GM12878 (cell line): ENCODE data around the gene ETFBKMT. TPM values are rescaled to one million over a fixed set of nuclear protein-coding genes. Genes with fewer than 3 reads are reported as not detected.
"Not testable (repeated sequence)": the region's sequence is repeated elsewhere in the genome, so short reads cannot be mapped to it uniquely, and the experiment has no call there.

ENCODE experiments used
- ATAC-seq: fragments of 200-7000 bp; cut with Tn5 transposase; 3 replicates; pipeline ENCODE4 v1.9.1; 2020; ENCODE audit warnings: mild to moderate bottlenecking, moderate library complexity
- BruUV-seq: library from RNA; stranded (reverse); fragments of 400-500 nt; replicated peaks from 2 replicates; lab custom pipeline; 2021; lab: Mats Ljungman, UMichigan
- CTCF ChIA-PET: fragments of 300-600 bp; sonication (Branson Sonifier 250); formaldehyde crosslinking; extraction: SDS; loops from one replicate; lab custom pipeline; 2021; ENCODE audit warnings: inconsistent platforms; lab: Yijun Ruan, JAX
- POLR2A ChIA-PET: fragments of 350-600 bp; formaldehyde crosslinking; extraction: SDS; loops from one replicate; lab custom pipeline; 2021; ENCODE audit warnings: inconsistent platforms; lab: Charles Lee
- RAD21 ChIA-PET: fragments of 300-600 bp; sonication (Branson Sonifier 250); formaldehyde crosslinking; loops from one replicate; lab custom pipeline; 2023; ENCODE audit warnings: antibody characterized with exemption; ENCODE audit not compliant: unreplicated experiment; lab: Charles Lee
- SMC1A ChIA-PET: fragments of 300-600 bp; sonication (Branson Sonifier 250); formaldehyde crosslinking; loops from one replicate; lab custom pipeline; 2023; ENCODE audit not compliant: unreplicated experiment, uncharacterized antibody; lab: Charles Lee
- DNase-seq: peaks from one replicate; pipeline ENCODE4 v3.0.0-alpha.2; 2011; ENCODE audit warnings: low read depth, low spot score
- FAIRE-seq: peaks from 3 replicates; lab custom pipeline; 2011; peaks lifted over from hg19 to GRCh38; lab: Jason Lieb, UNC
- H2AFZ ChIP-seq: 2 replicates; pipeline ENCODE4 v1.6.0; 2011; ENCODE audit warnings: low read depth, low read length, control low read depth; ENCODE audit not compliant: control insufficient read depth
- H3K27ac ChIP-seq: 2 replicates; pipeline ENCODE4 v1.5.1; 2011; ENCODE audit warnings: control low read depth; ENCODE audit not compliant: control insufficient read depth, insufficient read depth
- H3K27me3 ChIP-seq, 2 experiments: replicated peaks in 1 of 2; 2 replicates each; pipeline versions ENCODE4 v1.6.0 to v1.6.1; 2011; ENCODE audit warnings: low read length in 1 of 2; ENCODE audit not compliant: control insufficient read depth in 2 of 2, insufficient read depth in 2 of 2
- H3K36me3 ChIP-seq, 2 experiments: 2 replicates each; pipeline ENCODE4 v1.5.1; 2011; ENCODE audit warnings: low read length in 1 of 2; ENCODE audit not compliant: control insufficient read depth in 2 of 2, insufficient read depth in 2 of 2
- H3K4me1 ChIP-seq: 2 replicates; pipeline ENCODE4 v1.6.1; 2011; ENCODE audit warnings: mild to moderate bottlenecking, low read length, moderate library complexity, mixed read lengths; ENCODE audit not compliant: control insufficient read depth, insufficient read depth
- H3K4me2 ChIP-seq: 2 replicates; pipeline ENCODE4 v1.6.0; 2011; ENCODE audit warnings: control low read depth; ENCODE audit not compliant: control insufficient read depth, insufficient read depth
- H3K4me3 ChIP-seq: fragments of 200-600 bp; sonication (generic); 2 replicates; pipeline ENCODE4 v1.5.1; 2016
- H3K79me2 ChIP-seq: 2 replicates; pipeline ENCODE4 v1.6.0; 2011; ENCODE audit warnings: low read length; ENCODE audit not compliant: control insufficient read depth, insufficient read depth
- H3K9ac ChIP-seq: 2 replicates; pipeline ENCODE4 v1.8.0; 2011; ENCODE audit warnings: low read length, control low read depth, mixed read lengths; ENCODE audit not compliant: control insufficient read depth, insufficient read depth
- H3K9me3 ChIP-seq: replicated peaks from 3 replicates; pipeline ENCODE4 v1.5.1; 2011; ENCODE audit warnings: mild to moderate bottlenecking, low read length; ENCODE audit not compliant: control insufficient read depth, insufficient read depth
- H4K20me1 ChIP-seq: 2 replicates; pipeline ENCODE4 v1.6.0; 2011; ENCODE audit not compliant: control insufficient read depth, insufficient read depth
- BCL11A ChIP-seq: IDR thresholded peaks from 2 replicates; pipeline ENCODE4 v1.6.1; 2011; ENCODE audit warnings: low read depth, low read length
- CHD4 ChIP-seq: fragments of 200-600 bp; sonication (generic); IDR thresholded peaks from 2 replicates; pipeline ENCODE4 v1.6.1; 2016; ENCODE audit warnings: mild to moderate bottlenecking
- GATAD2B ChIP-seq: fragments of 450-650 bp; conservative IDR thresholded peaks from 2 replicates; pipeline ENCODE4 v1.6.1; 2017; ENCODE audit warnings: low read depth, mild to moderate bottlenecking, moderate library complexity
- IKZF2 ChIP-seq, 2 experiments: fragments of 450-650 bp; IDR thresholded peaks; 2 replicates each; pipeline ENCODE4 v1.6.1; 2017; ENCODE audit warnings: mild to moderate bottlenecking in 2 of 2, moderate library complexity in 2 of 2
- NFIC ChIP-seq: IDR thresholded peaks from 2 replicates; pipeline ENCODE4 v1.6.1; 2012; ENCODE audit warnings: low read depth, mild to moderate bottlenecking, inconsistent platforms, low read length, moderate library complexity
- PAX8 ChIP-seq: fragments of 450-650 bp; IDR thresholded peaks from 2 replicates; pipeline ENCODE4 v1.6.1; 2017; ENCODE audit warnings: mild to moderate bottlenecking, moderate library complexity
- RFX5 ChIP-seq: IDR thresholded peaks from 2 replicates; pipeline ENCODE4 v1.6.1; 2011; ENCODE audit warnings: low read depth, low read length, improper control_type of control experiment
- SMC3 ChIP-seq: IDR thresholded peaks from 2 replicates; pipeline ENCODE4 v1.6.1; 2011; ENCODE audit warnings: low read length, improper control_type of control experiment, borderline replicate concordance
- STAT1 ChIP-seq: fragments of 450-650 bp; conservative IDR thresholded peaks from 2 replicates; pipeline ENCODE4 v1.6.1; 2014; ENCODE audit warnings: antibody characterized with exemption, mild to moderate bottlenecking
- ZNF207 ChIP-seq: fragments of 450-650 bp; IDR thresholded peaks from 2 replicates; pipeline ENCODE4 v1.6.1; 2014; ENCODE audit warnings: antibody characterized with exemption, mild to moderate bottlenecking, borderline replicate concordance
- WGBS: methylation state at CpG from one replicate; pipeline ENCODE4 v1.1.6; 2016; ENCODE audit warnings: low lambda C conversion rate; ENCODE audit not compliant: insufficient replicate concordance, insufficient coverage; ENCODE audit errors: missing lambda C conversion rate; 5-methylcytosine and 5-hydroxymethylcytosine counted together
- in situ Hi-C: fragments of 300-500 bp; cut with MboI; formaldehyde crosslinking; loops from 9 replicates; pipeline ENCODE4 v1.14.3; 2018; ENCODE audit warnings: mixed read lengths
- intact Hi-C: fragments of 100-400 bp; cut with micrococcal nuclease; formaldehyde crosslinking; loops from one replicate; pipeline ENCODE4 v1.14.2; 2022; ENCODE audit not compliant: unreplicated experiment
- polyA plus RNA-seq, 11 experiments: library from polyadenylated mRNA; depleted of rRNA in 4 of 11; unstranded in 6 of 11; stranded (reverse) in 5 of 11; fragments of >200 nt; fragmentation: Nextera tagmentation in 4 of 11; fragmentation: Illumina TruSeq in 1 of 11; extraction: Ambion mirVana in 4 of 11; extraction: Trizol in 1 of 11; gene quantifications; 1 replicate in 1 of 11; 2 replicates in 10 of 11; pipeline versions ENCODE4 v1.2.1 to v1.2.3, GENCODE V29; 2011 to 2016; ENCODE audit warnings: inconsistent platforms in 2 of 11, missing spikeins in 2 of 11, low read depth in 1 of 11
- total RNA-seq, 4 experiments: library from RNA; depleted of rRNA in 3 of 4; stranded (reverse); fragments of >200 nt in 3 of 4; fragmentation: Illumina TruSeq in 1 of 4; extraction: Trizol in 1 of 4; gene quantifications; 2 replicates each; pipeline versions ENCODE4 v1.2.1 to v1.2.3, GENCODE V29; 2013 to 2021
- TF ChIP-seq, protein P1 (sequence below): fragments of 450-650 bp; IDR thresholded peaks from 2 replicates; pipeline ENCODE4 v1.6.1; 2016; ENCODE audit warnings: mild to moderate bottlenecking
- TF ChIP-seq, protein P2 (sequence below): fragments of 450-650 bp; IDR thresholded peaks from 2 replicates; pipeline ENCODE4 v1.6.1; 2017; ENCODE audit warnings: mild to moderate bottlenecking, moderate library complexity

The ETFBKMT gene
- total and polyA plus RNA-seq, 10 of the 15 experiments (the other 5 are each of a cell fraction or from before 2014, with no cell fraction given), result 0.25 to 1.1 (median 0.65) TPM

DNA sequence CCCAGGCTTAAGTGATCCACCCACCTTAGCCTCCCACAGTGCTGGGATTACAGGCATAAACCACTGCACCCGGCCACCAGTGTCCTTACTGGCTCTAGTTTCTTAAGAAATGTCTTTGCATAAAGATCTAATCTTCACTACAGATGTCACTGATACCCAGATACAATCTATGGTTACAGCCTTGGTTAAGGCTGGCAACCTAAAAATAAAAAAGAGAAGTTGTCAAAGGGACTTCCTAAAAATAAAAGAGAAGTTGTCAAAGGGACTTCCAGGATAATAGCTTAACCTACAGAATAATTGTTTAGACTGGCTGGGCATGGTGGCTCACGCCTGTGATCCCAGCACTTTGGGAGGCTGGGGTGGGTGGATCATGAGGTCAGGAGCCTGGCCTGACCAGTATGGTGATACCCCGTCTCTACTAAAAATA lies 27.6 kb downstream of the ETFBKMT start (continued):
- TF ChIP-seq GATAD2B, result no peak
- TF ChIP-seq CHD4, result no peak
- no peak for TF ChIP-seq RFX5
- TF ChIP-seq STAT1, result no peak
- TF ChIP-seq PAX8, result no peak
- TF ChIP-seq IKZF2 (IDR thresholded peaks at IDR 0.05), result peak; percentile 55 to 75; a peak in 3 of 4 replicates
- TF ChIP-seq, protein P1, sequence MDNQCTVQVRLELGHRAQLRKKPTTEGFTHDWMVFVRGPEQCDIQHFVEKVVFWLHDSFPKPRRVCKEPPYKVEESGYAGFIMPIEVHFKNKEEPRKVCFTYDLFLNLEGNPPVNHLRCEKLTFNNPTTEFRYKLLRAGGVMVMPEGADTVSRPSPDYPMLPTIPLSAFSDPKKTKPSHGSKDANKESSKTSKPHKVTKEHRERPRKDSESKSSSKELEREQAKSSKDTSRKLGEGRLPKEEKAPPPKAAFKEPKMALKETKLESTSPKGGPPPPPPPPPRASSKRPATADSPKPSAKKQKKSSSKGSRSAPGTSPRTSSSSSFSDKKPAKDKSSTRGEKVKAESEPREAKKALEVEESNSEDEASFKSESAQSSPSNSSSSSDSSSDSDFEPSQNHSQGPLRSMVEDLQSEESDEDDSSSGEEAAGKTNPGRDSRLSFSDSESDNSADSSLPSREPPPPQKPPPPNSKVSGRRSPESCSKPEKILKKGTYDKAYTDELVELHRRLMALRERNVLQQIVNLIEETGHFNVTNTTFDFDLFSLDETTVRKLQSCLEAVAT, result peak; percentile 38; the same call in 1 of the 2 replicates
- TF ChIP-seq, protein P2, sequence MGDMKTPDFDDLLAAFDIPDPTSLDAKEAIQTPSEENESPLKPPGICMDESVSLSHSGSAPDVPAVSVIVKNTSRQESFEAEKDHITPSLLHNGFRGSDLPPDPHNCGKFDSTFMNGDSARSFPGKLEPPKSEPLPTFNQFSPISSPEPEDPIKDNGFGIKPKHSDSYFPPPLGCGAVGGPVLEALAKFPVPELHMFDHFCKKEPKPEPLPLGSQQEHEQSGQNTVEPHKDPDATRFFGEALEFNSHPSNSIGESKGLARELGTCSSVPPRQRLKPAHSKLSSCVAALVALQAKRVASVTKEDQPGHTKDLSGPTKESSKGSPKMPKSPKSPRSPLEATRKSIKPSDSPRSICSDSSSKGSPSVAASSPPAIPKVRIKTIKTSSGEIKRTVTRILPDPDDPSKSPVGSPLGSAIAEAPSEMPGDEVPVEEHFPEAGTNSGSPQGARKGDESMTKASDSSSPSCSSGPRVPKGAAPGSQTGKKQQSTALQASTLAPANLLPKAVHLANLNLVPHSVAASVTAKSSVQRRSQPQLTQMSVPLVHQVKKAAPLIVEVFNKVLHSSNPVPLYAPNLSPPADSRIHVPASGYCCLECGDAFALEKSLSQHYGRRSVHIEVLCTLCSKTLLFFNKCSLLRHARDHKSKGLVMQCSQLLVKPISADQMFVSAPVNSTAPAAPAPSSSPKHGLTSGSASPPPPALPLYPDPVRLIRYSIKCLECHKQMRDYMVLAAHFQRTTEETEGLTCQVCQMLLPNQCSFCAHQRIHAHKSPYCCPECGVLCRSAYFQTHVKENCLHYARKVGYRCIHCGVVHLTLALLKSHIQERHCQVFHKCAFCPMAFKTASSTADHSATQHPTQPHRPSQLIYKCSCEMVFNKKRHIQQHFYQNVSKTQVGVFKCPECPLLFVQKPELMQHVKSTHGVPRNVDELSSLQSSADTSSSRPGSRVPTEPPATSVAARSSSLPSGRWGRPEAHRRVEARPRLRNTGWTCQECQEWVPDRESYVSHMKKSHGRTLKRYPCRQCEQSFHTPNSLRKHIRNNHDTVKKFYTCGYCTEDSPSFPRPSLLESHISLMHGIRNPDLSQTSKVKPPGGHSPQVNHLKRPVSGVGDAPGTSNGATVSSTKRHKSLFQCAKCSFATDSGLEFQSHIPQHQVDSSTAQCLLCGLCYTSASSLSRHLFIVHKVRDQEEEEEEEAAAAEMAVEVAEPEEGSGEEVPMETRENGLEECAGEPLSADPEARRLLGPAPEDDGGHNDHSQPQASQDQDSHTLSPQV, result no peak
- TF ChIP-seq BCL11A, result no peak
- no peak for TF ChIP-seq ZNF207
- TF ChIP-seq SMC3, result 0 out of 2 replicates have a peak, but pooled peaks have one; percentile 9
- peak; percentile 37 for TF ChIP-seq NFIC

DNA sequence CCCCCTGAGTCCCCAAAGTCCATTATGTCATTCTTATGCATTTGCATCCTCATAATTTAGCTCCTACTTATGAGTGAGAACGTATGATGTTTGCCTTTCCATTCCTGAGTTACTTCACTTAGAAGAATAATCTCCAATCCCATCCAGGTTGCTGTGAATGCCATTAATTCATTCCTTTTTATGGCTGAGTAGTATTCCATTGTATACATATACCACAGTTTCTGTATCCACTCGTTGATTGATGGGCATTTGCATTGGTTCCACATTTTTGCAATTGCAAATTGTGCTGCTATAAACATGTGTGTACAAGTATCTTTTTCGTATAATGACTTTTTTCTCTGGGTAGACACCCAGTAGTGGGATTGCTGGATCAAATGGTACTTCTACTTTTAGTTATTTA lies 30.4 kb downstream of the ETFBKMT start:
- ATAC-seq, H3K36me3 ChIP-seq, FAIRE-seq, H3K9ac ChIP-seq, in situ Hi-C loops, intact Hi-C loops, H3K27ac ChIP-seq, H3K4me2 ChIP-seq, H4K20me1 ChIP-seq, H2AFZ ChIP-seq, H3K27me3 ChIP-seq, DNase-seq, H3K4me1 ChIP-seq, H3K4me3 ChIP-seq, H3K9me3 ChIP-seq, H3K79me2 ChIP-seq: not testable (repeated sequence)
- RAD21 ChIA-PET, result interaction anchor here (1.0 to 1.2 kb wide), 3 partner anchors 9 to 206 kb away, joined by 3 to 5 read pairs (median 3); no protein-coding TSS in a partner anchor
- CTCF ChIA-PET, result interaction anchor here (0.9 to 1.4 kb wide), 2 partner anchors 25 to 43 kb away, joined by 3 to 4 read pairs; no protein-coding TSS in a partner anchor
- SMC1A ChIA-PET, result interaction anchor here (0.7 to 2.1 kb wide), 8 partner anchors 8 to 206 kb away, joined by 3 to 9 read pairs (median 3); partner anchors contain the start of gene AMN1
- POLR2A ChIA-PET, result interaction anchor here (0.7 kb wide), 1 partner anchor 25 kb away, joined by 4 read pairs; no protein-coding TSS in a partner anchor
- 98% methylated on average over 3 of the region's 3 CpGs for WGBS
- BruUV-seq, result TSS peak; percentile 78
